Middle frontal gyrus (tissue), 1 donor: ENCODE measurements around the gene SPECC1.
"Not testable (repeated sequence)": the region's sequence is repeated elsewhere in the genome, so short reads cannot be mapped to it uniquely, and the experiment has no call there.

Experiments used
- DNase-seq: peaks from one replicate; pipeline ENCODE4 v3.0.0-alpha.2; 2015; ENCODE audit warnings: low spot score; ENCODE audit errors: extremely low spot score

SPECC1 gene

GRCh38 chr17:20232611-20233010, 223.5 kb downstream of the SPECC1 start:
- no peak for DNase-seq

GRCh38 chr17:20234276-20234675, 225.1 kb downstream of the SPECC1 start:
- no peak for DNase-seq

GRCh38 chr17:20235747-20236146, 226.6 kb downstream of the SPECC1 start:
- no peak for DNase-seq

- DNase-seq: no peak
Measured at GRCh38 chr17:20236578-20237227, 227.5 kb downstream of the SPECC1 start.

GRCh38 chr17:20239776-20240175, 230.6 kb downstream of the SPECC1 start:
- not testable (repeated sequence) for DNase-seq

GRCh38 chr17:20241855-20242254, 232.7 kb downstream of the SPECC1 start:
- DNase-seq: no peak

- DNase-seq: no peak
Measured at GRCh38 chr17:20242271-20242670, 233.1 kb downstream of the SPECC1 start.

GRCh38 chr17:20243524-20243923, 234.4 kb downstream of the SPECC1 start:
- no peak for DNase-seq

GRCh38 chr17:20244671-20245070, 235.5 kb downstream of the SPECC1 start:
- no peak for DNase-seq

GRCh38 chr17:20246692-20247091, 237.5 kb downstream of the SPECC1 start:
- DNase-seq: no peak

- DNase-seq: no peak
Measured at GRCh38 chr17:20253323-20253722, 244.2 kb downstream of the SPECC1 start.

- no peak for DNase-seq
Measured at GRCh38 chr17:20254541-20254940, 245.4 kb downstream of the SPECC1 start.

- DNase-seq: no peak
Measured at GRCh38 chr17:20256144-20256543, 247.0 kb downstream of the SPECC1 start.

- no peak for DNase-seq
Measured at GRCh38 chr17:20257008-20257407, 247.8 kb downstream of the SPECC1 start.

- no peak for DNase-seq
Measured at GRCh38 chr17:20257798-20258197, 248.6 kb downstream of the SPECC1 start.

GRCh38 chr17:20259668-20260067, 250.5 kb downstream of the SPECC1 start:
- no peak for DNase-seq

- DNase-seq: no peak
Measured at GRCh38 chr17:20260268-20260667, 251.1 kb downstream of the SPECC1 start.

- DNase-seq: no peak
Measured at GRCh38 chr17:20262226-20263114, 253.3 kb downstream of the SPECC1 start.

- not testable (repeated sequence) for DNase-seq
Measured at GRCh38 chr17:20263115-20263433, 253.9 kb downstream of the SPECC1 start.

- no peak for DNase-seq
Measured at GRCh38 chr17:20263595-20263994, 254.4 kb downstream of the SPECC1 start.

- no peak for DNase-seq
Measured at GRCh38 chr17:20264996-20265395, 255.8 kb downstream of the SPECC1 start.

- DNase-seq: no peak
Measured at GRCh38 chr17:20266806-20267458, 257.8 kb downstream of the SPECC1 start.
